GM23248 (cell line): ENCODE measurements around the gene RNF150. TPM values are rescaled to one million over a fixed set of nuclear protein-coding genes. Genes with fewer than 3 reads are reported as not detected.

Experiments used
- DNase-seq: peaks from one replicate; pipeline ENCODE4 v3.0.0-alpha.2; 2015
- H2AFZ ChIP-seq: fragments of 200-600 bp; sonication (generic); 2 replicates; pipeline ENCODE4 v1.6.1; 2016; ENCODE audit warnings: antibody characterized with exemption
- H3F3A ChIP-seq: fragments of 200-600 bp; sonication (generic); 2 replicates; pipeline ENCODE4 v1.6.1; 2016; ENCODE audit warnings: mild to moderate bottlenecking, antibody characterized with exemption, mixed run types; ENCODE audit not compliant: insufficient read depth
- H3K27ac ChIP-seq: fragments of 200-600 bp; sonication (generic); 2 replicates; pipeline ENCODE4 v1.5.1; 2016; ENCODE audit warnings: mild to moderate bottlenecking
- H3K27me3 ChIP-seq: fragments of 200-600 bp; sonication (generic); replicated peaks from 2 replicates; pipeline ENCODE4 v1.6.1; 2016; ENCODE audit warnings: mild to moderate bottlenecking; ENCODE audit not compliant: insufficient read depth
- H3K36me3 ChIP-seq: fragments of 200-600 bp; sonication (generic); 2 replicates; pipeline ENCODE4 v1.6.1; 2016; ENCODE audit warnings: low read depth, mild to moderate bottlenecking
- H3K4me1 ChIP-seq: fragments of 200-600 bp; sonication (generic); 2 replicates; pipeline ENCODE4 v1.6.1; 2016; ENCODE audit warnings: mild to moderate bottlenecking; ENCODE audit not compliant: insufficient read depth
- H3K4me2 ChIP-seq: fragments of 200-600 bp; sonication (generic); one replicate; pipeline ENCODE4 v1.6.1; 2016; ENCODE audit warnings: mild to moderate bottlenecking; ENCODE audit not compliant: unreplicated experiment
- H3K4me3 ChIP-seq: fragments of 200-600 bp; sonication (generic); 2 replicates; pipeline ENCODE4 v1.5.1; 2016; ENCODE audit warnings: mild to moderate bottlenecking
- H3K79me2 ChIP-seq: fragments of 200-600 bp; sonication (generic); 2 replicates; pipeline ENCODE4 v1.6.1; 2016; ENCODE audit warnings: mild to moderate bottlenecking; ENCODE audit not compliant: insufficient read depth
- H3K9ac ChIP-seq: fragments of 200-600 bp; sonication (generic); 2 replicates; pipeline ENCODE4 v1.6.1; 2016; ENCODE audit warnings: mild to moderate bottlenecking
- H3K9me2 ChIP-seq: fragments of 200-600 bp; sonication (generic); 2 replicates; pipeline ENCODE4 v1.6.1; 2016; ENCODE audit warnings: mixed run types, mild to moderate bottlenecking, moderate library complexity; ENCODE audit not compliant: insufficient read depth
- H3K9me3 ChIP-seq: fragments of 200-600 bp; sonication (generic); one replicate; pipeline ENCODE4 v1.6.1; 2017; ENCODE audit warnings: low read depth
- H4K20me1 ChIP-seq: fragments of 200-600 bp; sonication (generic); 2 replicates; pipeline ENCODE4 v1.6.0; 2016; ENCODE audit not compliant: insufficient read depth
- EZH2 ChIP-seq: fragments of 200-600 bp; sonication (generic); IDR thresholded peaks from 2 replicates; pipeline ENCODE4 v1.6.1; 2018; ENCODE audit warnings: antibody characterized with exemption, mild to moderate bottlenecking; ENCODE audit not compliant: insufficient read depth, poor library complexity, severe bottlenecking
- EZH2phosphoT487 ChIP-seq: fragments of 200-600 bp; sonication (generic); IDR thresholded peaks from 2 replicates; pipeline ENCODE4 v1.6.1; 2018; ENCODE audit warnings: antibody characterized with exemption, moderate library complexity, mild to moderate bottlenecking, low read depth; ENCODE audit not compliant: insufficient read depth
- WGBS, 2 experiments: methylation state at CpG; one replicate each; pipeline ENCODE4 v1.1.6; 2015 to 2017; ENCODE audit warnings: low lambda C conversion rate in 2 of 2, low coverage in 1 of 2; ENCODE audit errors: missing lambda C conversion rate in 2 of 2; 5-methylcytosine and 5-hydroxymethylcytosine counted together
- in situ Hi-C: fragments of 300-500 bp; cut with MboI; formaldehyde crosslinking; loops from 2 replicates; pipeline ENCODE4 v1.15.0; 2020
- polyA plus RNA-seq: library from polyadenylated mRNA; unstranded; fragments of >200 nt; fragmentation: Nextera tagmentation; extraction: Ambion mirVana; gene quantifications from 2 replicates; pipeline ENCODE4 v1.2.1, GENCODE V29; 2016
- total RNA-seq: library from RNA; depleted of rRNA; stranded (reverse); fragments of >200 nt; shearing (Covaris generic); gene quantifications from 2 replicates; pipeline ENCODE4 v1.2.3, GENCODE V29; 2014

RNF150 gene
- total and polyA plus RNA-seq, 2 experiments from 2014 or later: 4.8 to 10.5 TPM

- in situ Hi-C loops: loop anchor here (5.0 kb wide), 1 partner anchor 270 kb away; the partner anchor contains the start of gene RNF150
Observed at GRCh38 chr4:140862177-140862442, 271.2 kb downstream of the RNF150 start.

GRCh38 chr4:140861359-140862176, 271.7 kb downstream of the RNF150 start:
- in situ Hi-C loops: loop anchor here (5.0 kb wide), 1 partner anchor 271 kb away; the partner anchor contains the start of gene RNF150
- DNase-seq: peak; percentile 84
- no peak overlapping the region for H3K4me2 ChIP-seq
- no peak overlapping the region for H3K9ac ChIP-seq
- peaks cover 9% of the 10 kb centered on the region; the same call in 1 of the 2 replicates for H3K4me1 ChIP-seq
- no peaks in the 10 kb centered on the region for H3K79me2 ChIP-seq
- H3K9me3 ChIP-seq: no peaks in the 10 kb centered on the region
- H4K20me1 ChIP-seq: no peaks in the 10 kb centered on the region
- H3K27me3 ChIP-seq: no peaks in the 10 kb centered on the region
- H3K36me3 ChIP-seq: no peaks in the 10 kb centered on the region
- no peaks in the 10 kb centered on the region for H3K9me2 ChIP-seq
- H3K27ac ChIP-seq: no peak overlapping the region
- 23 to 26% methylated on average over 7 of the region's 7 CpGs for WGBS, 2 experiments
- H2AFZ ChIP-seq: no peak overlapping the region
- TF ChIP-seq EZH2phosphoT487 (no peak), EZH2 (no peak)
- H3K4me3 ChIP-seq: no peak overlapping the region
- no peaks in the 10 kb centered on the region for H3F3A ChIP-seq

More at GRCh38 chr4:140862177-140862442, 271.2 kb downstream of the RNF150 start:
- no peaks in the 10 kb centered on the region for H3K79me2 ChIP-seq
- no peaks in the 10 kb centered on the region for H3K27me3 ChIP-seq
- H3K36me3 ChIP-seq: no peaks in the 10 kb centered on the region
- TF ChIP-seq EZH2 (no peak), EZH2phosphoT487 (no peak)
- no peaks in the 10 kb centered on the region for H4K20me1 ChIP-seq
- no peak overlapping the region for H3K9ac ChIP-seq
- DNase-seq: no peak
- H3F3A ChIP-seq: no peaks in the 10 kb centered on the region
- H3K4me1 ChIP-seq: 0 out of 2 replicates have a peak, but pooled peaks cover 4% of the 10 kb centered on the region
- no peaks in the 10 kb centered on the region for H3K9me3 ChIP-seq
- no peak overlapping the region for H3K4me3 ChIP-seq
- 46 to 48% methylated on average over 4 of the region's 4 CpGs for WGBS, 2 experiments
- no peak overlapping the region for H3K27ac ChIP-seq
- no peaks in the 10 kb centered on the region for H3K9me2 ChIP-seq
- H2AFZ ChIP-seq: no peak overlapping the region
- no peak overlapping the region for H3K4me2 ChIP-seq

GRCh38 chr4:140858897-140859296, 274.4 kb downstream of the RNF150 start:
- Histone ChIP-seq H3K79me2 (no peaks in the 10 kb centered on the region), H3K9ac (no peak overlapping the region), H3F3A (no peaks in the 10 kb centered on the region), H2AFZ (no peak overlapping the region), H3K4me2 (no peak overlapping the region), H3K36me3 (no peaks in the 10 kb centered on the region), H3K9me3 (no peaks in the 10 kb centered on the region), H3K4me1 (peaks cover 13% of the 10 kb centered on the region; the same call in 1 of the 2 replicates), H3K4me3 (no peak overlapping the region), H3K9me2 (no peaks in the 10 kb centered on the region), H3K27me3 (no peaks in the 10 kb centered on the region), H4K20me1 (no peaks in the 10 kb centered on the region), H3K27ac (no peak overlapping the region)
- in situ Hi-C loops: no loop called here
- DNase-seq: no peak
- 57 to 64% methylated on average over 3 of the region's 3 CpGs for WGBS, 2 experiments
- TF ChIP-seq EZH2 (no peak), EZH2phosphoT487 (no peak)

- peak overlapping the region; percentile 61 for H2AFZ ChIP-seq
- DNase-seq: peak; percentile 15
- no peak overlapping the region for H3K27ac ChIP-seq
- H3F3A ChIP-seq: no peaks in the 10 kb centered on the region
- 71 to 72% methylated on average over 2 of the region's 2 CpGs for WGBS, 2 experiments
- no peak overlapping the region for H3K4me3 ChIP-seq
- H4K20me1 ChIP-seq: no peaks in the 10 kb centered on the region
- no peaks in the 10 kb centered on the region for H3K79me2 ChIP-seq
- no peak for TF ChIP-seq EZH2phosphoT487
- no peak for TF ChIP-seq EZH2
- in situ Hi-C loops: no loop called here
- peaks cover 13% of the 10 kb centered on the region; the same call in 1 of the 2 replicates for H3K4me1 ChIP-seq
- no peak overlapping the region for H3K9ac ChIP-seq
- no peaks in the 10 kb centered on the region for H3K9me3 ChIP-seq
- no peaks in the 10 kb centered on the region for H3K27me3 ChIP-seq
- H3K36me3 ChIP-seq: no peaks in the 10 kb centered on the region
- H3K9me2 ChIP-seq: no peaks in the 10 kb centered on the region
- H3K4me2 ChIP-seq: peak overlapping the region; percentile 55
Observed at GRCh38 chr4:140857111-140857510, 276.2 kb downstream of the RNF150 start.
